Epithelial cell of esophagus (primary cell): ENCODE measurements around the gene RNPS1.

Experiments used
- DNase-seq: peaks from one replicate; pipeline ENCODE4 v3.0.0; 2010; ENCODE audit warnings: low read depth
- H3K4me3 ChIP-seq: 2 replicates; pipeline ENCODE4 v1.5.1; 2011; ENCODE audit warnings: mild to moderate bottlenecking, low read length, control low read depth
- CTCF ChIP-seq: IDR thresholded peaks from 2 replicates; pipeline ENCODE4 v1.5.1; 2011; ENCODE audit warnings: low read depth, mild to moderate bottlenecking, low read length, control low read depth, inconsistent platforms; ENCODE audit not compliant: insufficient read depth; ENCODE audit errors: missing control alignments

Gene RNPS1

GRCh38 chr16:2232094-2232990 lies 35.6 kb downstream of the RNPS1 start:
- TF ChIP-seq CTCF = no peak
- no peak for DNase-seq
- H3K4me3 ChIP-seq = no peak overlapping the region

GRCh38 chr16:2231016-2231931 lies 36.7 kb downstream of the RNPS1 start:
- no peak for TF ChIP-seq CTCF
- peak; percentile 84 for DNase-seq
- no peak overlapping the region for H3K4me3 ChIP-seq

- no peak overlapping the region for H3K4me3 ChIP-seq
- DNase-seq = no peak
- TF ChIP-seq CTCF = no peak
These were observed 37.5 kb downstream of the RNPS1 start for GRCh38 chr16:2230376-2230775.

GRCh38 chr16:2229632-2230250 lies 38.2 kb downstream of the RNPS1 start:
- no peak for DNase-seq
- TF ChIP-seq CTCF = no peak
- H3K4me3 ChIP-seq = no peak overlapping the region

GRCh38 chr16:2229091-2229490 lies 38.8 kb downstream of the RNPS1 start:
- no peak for DNase-seq
- no peak overlapping the region for H3K4me3 ChIP-seq
- no peak for TF ChIP-seq CTCF

GRCh38 chr16:2228161-2228824 lies 39.6 kb downstream of the RNPS1 start:
- no peak for TF ChIP-seq CTCF
- no peak for DNase-seq
- H3K4me3 ChIP-seq = no peak overlapping the region
